ENCODE measurements around the gene GPHA2.

The GPHA2 gene

GRCh38 chr11:64923151-64923661 is 12.5 kb downstream of the GPHA2 start:
- no peak for DNase-seq
- H3K27me3 Mint-ChIP-seq, result no peaks in the 10 kb centered on the region
- H3K27ac Mint-ChIP-seq, result no peak overlapping the region
- H3K36me3 Mint-ChIP-seq (ENCODE audit: low read depth), result peaks cover 2% of the 10 kb centered on the region
- H3K4me1 Mint-ChIP-seq (ENCODE audit: low read depth), result peaks cover 18% of the 10 kb centered on the region
- H3K9me3 Mint-ChIP-seq, result no peaks in the 10 kb centered on the region
- H3K4me3 Mint-ChIP-seq, result no peak overlapping the region

DNA sequence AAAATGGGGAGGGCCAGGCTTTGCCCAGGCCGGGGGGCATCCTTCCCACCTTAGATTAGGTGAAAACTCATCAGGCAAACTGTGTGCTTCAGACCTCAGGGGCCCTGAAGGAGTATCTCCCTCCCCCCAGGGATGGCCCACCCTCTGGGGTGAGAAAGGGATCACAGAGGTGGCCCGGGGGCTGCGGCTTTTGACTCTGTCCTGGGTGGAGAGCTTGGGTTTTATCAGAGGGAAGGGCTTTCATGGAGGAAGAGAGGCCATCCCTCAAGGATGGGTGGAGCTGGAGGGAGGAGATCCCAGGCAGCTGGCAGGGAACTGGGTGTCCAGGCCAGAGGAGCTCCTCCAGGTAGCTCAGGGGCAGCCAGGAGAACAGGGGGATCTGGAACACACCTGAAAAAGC is 14.3 kb downstream of the GPHA2 start:
- Mint-ChIP-seq H3K27ac (no peak overlapping the region), H3K27me3 (no peaks in the 10 kb centered on the region), H3K9me3 (no peaks in the 10 kb centered on the region), H3K36me3 (ENCODE audit: low read depth) (peaks cover 4% of the 10 kb centered on the region), H3K4me3 (no peak overlapping the region), H3K4me1 (ENCODE audit: low read depth) (peaks cover 29% of the 10 kb centered on the region)
- no peak for DNase-seq

DNA sequence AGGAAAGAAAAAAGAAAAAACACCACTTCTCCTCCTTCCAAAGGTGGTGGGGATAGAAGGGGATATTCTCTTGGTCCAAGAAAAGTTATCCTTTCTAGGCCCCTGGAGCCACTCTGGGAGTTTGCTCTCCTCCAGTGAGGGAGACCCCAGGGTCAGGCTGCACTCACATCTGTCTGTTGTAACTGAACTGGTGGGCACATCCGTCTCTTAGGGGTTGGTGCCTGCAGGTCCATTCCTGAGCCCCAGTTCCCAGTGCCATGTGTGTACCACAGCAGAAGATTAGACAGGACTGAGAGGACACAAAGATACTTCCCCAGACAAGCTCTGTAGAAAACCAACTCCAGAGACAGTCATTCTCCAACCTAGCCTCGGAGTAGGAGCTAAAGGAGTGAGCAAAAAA is 15.6 kb downstream of the GPHA2 start:
- no peak overlapping the region for H3K27ac Mint-ChIP-seq
- H3K9me3 Mint-ChIP-seq, result no peaks in the 10 kb centered on the region
- peaks cover 36% of the 10 kb centered on the region for H3K4me1 Mint-ChIP-seq (ENCODE audit: low read depth)
- peaks cover 6% of the 10 kb centered on the region for H3K36me3 Mint-ChIP-seq (ENCODE audit: low read depth)
- H3K4me3 Mint-ChIP-seq, result no peak overlapping the region
- H3K27me3 Mint-ChIP-seq, result no peaks in the 10 kb centered on the region
- no peak for DNase-seq

DNA sequence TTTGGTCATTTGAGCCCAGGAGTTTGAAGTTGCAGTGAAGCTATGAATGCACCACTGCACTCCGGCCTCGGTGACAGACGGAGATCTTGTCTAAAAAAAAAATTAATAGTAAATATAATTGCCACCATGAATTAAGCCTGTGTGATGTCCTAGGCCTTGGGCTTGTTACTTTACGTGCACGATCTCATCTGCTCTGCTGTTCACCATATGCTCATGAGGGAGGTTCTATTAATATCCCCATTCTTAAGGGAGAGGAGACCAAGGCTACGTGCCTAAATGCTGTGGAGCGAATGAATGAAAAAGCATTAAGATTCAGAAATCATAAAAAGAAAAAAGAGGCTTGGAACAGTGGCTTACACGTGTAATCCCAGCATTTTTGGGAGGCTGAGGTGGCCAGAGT is 16.1 kb downstream of the GPHA2 start:
- Mint-ChIP-seq H3K4me1 (ENCODE audit: low read depth) (peaks cover 34% of the 10 kb centered on the region), H3K27ac (no peak overlapping the region), H3K9me3 (no peaks in the 10 kb centered on the region), H3K4me3 (no peak overlapping the region), H3K36me3 (ENCODE audit: low read depth) (peaks cover 6% of the 10 kb centered on the region), H3K27me3 (no peaks in the 10 kb centered on the region)
- no peak for DNase-seq

GRCh38 chr11:64918017-64918416 is 17.7 kb downstream of the GPHA2 start:
- Mint-ChIP-seq H3K9me3 (no peaks in the 10 kb centered on the region), H3K27ac (peak overlapping the region; percentile 94), H3K4me3 (peak overlapping the region; percentile 91), H3K27me3 (no peaks in the 10 kb centered on the region), H3K36me3 (ENCODE audit: low read depth) (peaks cover 16% of the 10 kb centered on the region), H3K4me1 (ENCODE audit: low read depth) (peaks cover 26% of the 10 kb centered on the region)
- DNase-seq, result no peak

DNA sequence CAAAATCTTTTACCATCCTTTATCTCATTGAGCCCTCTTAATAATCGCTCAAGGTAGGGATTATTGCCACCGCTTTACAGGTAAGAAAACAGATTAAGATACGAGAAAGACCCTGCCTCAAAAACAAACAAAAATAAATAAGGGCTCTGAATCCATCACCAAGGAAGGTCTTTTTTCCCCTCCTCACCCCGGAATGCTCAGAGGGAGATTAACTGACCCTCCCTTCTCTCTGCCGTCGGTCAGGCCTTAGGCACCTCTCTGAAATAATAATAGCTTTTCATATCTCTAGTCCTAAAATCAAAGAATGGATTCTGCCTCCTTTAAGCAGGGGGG is 18.1 kb downstream of the GPHA2 start:
- Mint-ChIP-seq H3K9me3 (no peaks in the 10 kb centered on the region), H3K4me1 (ENCODE audit: low read depth) (peaks cover 26% of the 10 kb centered on the region), H3K27ac (peak overlapping the region; percentile 94), H3K36me3 (ENCODE audit: low read depth) (peaks cover 19% of the 10 kb centered on the region), H3K4me3 (peak overlapping the region; percentile 91), H3K27me3 (no peaks in the 10 kb centered on the region)
- no peak for DNase-seq

DNA sequence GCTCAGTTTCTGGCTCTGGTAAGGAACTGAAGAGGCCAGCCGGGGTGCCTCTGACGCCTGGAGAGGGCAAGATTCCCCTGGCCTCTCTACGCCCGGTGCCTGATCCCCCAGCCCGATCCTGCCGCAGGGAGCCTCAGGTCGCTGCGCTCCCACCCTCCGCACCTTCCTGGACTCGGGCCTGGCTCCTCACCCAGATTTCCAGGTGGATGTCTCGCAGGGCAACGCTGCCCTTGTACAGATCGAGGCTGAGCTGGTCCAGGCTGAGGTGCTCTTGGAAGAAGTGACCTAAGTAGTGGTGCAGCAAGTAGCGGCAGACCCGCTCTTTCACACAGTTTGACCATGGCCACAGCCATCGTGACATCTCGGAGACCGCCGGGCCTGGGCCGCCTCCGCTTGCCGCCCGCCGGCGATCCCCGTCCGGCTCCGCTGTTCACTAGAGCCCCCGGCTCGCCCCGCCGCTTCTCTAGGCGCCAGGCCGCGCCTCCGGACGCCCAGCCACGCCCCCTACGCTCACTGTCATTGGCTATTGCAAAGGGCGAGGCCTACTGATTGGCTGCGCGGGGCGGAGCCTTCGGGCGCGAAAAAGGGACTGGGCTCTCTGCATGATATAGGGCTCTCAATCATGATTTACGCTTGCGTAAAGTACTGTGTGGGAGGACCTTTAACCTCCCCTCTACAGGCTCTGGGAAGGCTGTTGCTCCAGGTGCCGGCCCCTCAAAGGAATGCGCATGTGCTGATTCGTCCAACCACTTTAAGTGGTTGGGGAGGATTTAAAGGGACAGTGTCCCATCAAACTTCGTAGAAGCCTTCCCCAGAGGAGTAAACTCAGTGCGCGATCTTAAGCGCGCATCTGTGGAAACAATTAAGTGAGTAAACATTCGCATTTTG is 18.7 kb downstream of the GPHA2 start, which contains the start of gene ATG2A:
TSS of gene ATG2A (minus strand) at position 435 of the 888 bp plus-strand sequence. CDS start at position 361, 74 bp downstream.
- peaks cover 26% of the 10 kb centered on the region for H3K4me1 Mint-ChIP-seq (ENCODE audit: low read depth)
- H3K27ac Mint-ChIP-seq, result peak within 1 kb of the TSS; percentile 94
- peak within 1 kb of the TSS; percentile 91 for H3K4me3 Mint-ChIP-seq
- no peaks in the 10 kb centered on the region for H3K9me3 Mint-ChIP-seq
- peaks cover 23% of the 10 kb centered on the region for H3K36me3 Mint-ChIP-seq (ENCODE audit: low read depth)
- DNase-seq, result peak; percentile 99
- H3K27me3 Mint-ChIP-seq, result no peaks in the 10 kb centered on the region

- Mint-ChIP-seq H3K27ac (peak overlapping the region; percentile 94), H3K4me1 (ENCODE audit: low read depth) (peaks cover 26% of the 10 kb centered on the region), H3K9me3 (no peaks in the 10 kb centered on the region), H3K36me3 (ENCODE audit: low read depth) (peaks cover 30% of the 10 kb centered on the region), H3K4me3 (peak overlapping the region; percentile 91), H3K27me3 (no peaks in the 10 kb centered on the region)
- peak; percentile 54 for DNase-seq
Measured at GRCh38 chr11:64916040-64916774, 19.5 kb downstream of the GPHA2 start.

DNA sequence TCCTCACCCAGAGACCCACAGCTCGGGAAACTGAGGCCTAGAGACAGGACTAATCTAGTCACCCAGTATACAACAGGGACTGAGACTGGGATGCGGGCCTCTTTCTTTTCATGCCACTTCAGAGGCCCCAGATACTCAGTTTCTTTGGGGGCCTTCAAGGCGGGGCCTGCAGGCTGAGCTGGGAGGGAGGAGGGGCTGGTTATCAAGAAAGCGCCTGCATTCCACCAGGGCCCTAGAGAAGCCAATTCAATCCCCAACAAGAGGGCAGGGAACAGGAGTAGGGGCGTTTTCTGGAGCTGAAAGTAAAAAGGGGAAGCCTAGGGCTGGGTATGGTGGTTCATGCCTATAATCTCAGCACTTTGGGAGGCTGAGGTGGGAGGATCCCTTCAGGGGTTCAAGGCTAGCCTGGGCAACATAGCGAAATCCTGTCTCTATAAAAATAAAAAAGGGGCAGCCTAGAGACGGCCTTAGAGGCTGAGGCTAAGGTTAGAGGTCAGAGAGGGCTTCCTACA is 20.3 kb downstream of the GPHA2 start:
- Mint-ChIP-seq H3K36me3 (ENCODE audit: low read depth) (peaks cover 38% of the 10 kb centered on the region), H3K9me3 (no peaks in the 10 kb centered on the region), H3K4me1 (ENCODE audit: low read depth) (peaks cover 26% of the 10 kb centered on the region), H3K4me3 (peak overlapping the region; percentile 91), H3K27me3 (no peaks in the 10 kb centered on the region), H3K27ac (peak overlapping the region; percentile 94)
- no peak for DNase-seq

- no peak for DNase-seq
- Mint-ChIP-seq H3K36me3 (ENCODE audit: low read depth) (peaks cover 48% of the 10 kb centered on the region), H3K4me1 (ENCODE audit: low read depth) (peaks cover 26% of the 10 kb centered on the region), H3K4me3 (no peak overlapping the region), H3K9me3 (no peaks in the 10 kb centered on the region), H3K27me3 (no peaks in the 10 kb centered on the region), H3K27ac (no peak overlapping the region)
Measured at GRCh38 chr11:64914123-64914522, 21.6 kb downstream of the GPHA2 start.

- no peak for DNase-seq
- Mint-ChIP-seq H3K36me3 (ENCODE audit: low read depth) (peaks cover 57% of the 10 kb centered on the region), H3K9me3 (no peaks in the 10 kb centered on the region), H3K4me3 (no peak overlapping the region), H3K4me1 (ENCODE audit: low read depth) (peaks cover 26% of the 10 kb centered on the region), H3K27me3 (no peaks in the 10 kb centered on the region), H3K27ac (no peak overlapping the region)
Measured at GRCh38 chr11:64913171-64913727, 22.4 kb downstream of the GPHA2 start.

DNA sequence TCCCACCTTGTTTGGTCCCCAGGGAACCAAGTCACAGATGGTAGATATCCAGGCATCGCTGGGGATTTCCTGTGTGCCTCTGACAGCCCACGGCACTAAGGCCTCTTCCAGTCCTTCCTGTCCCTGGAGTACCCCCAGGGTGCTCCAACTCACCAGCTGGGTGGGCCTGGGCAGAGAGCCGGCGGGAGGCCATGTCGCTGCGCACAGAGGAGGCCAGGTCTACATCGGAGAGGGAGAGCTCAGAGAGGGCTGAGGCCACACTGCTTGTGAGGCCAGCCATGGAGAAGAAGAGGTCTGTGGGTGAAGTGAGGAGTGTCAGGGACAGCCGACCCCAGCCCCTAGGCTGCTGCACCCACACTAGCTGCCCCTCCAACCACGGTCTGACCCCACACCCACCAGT is 24.0 kb downstream of the GPHA2 start:
- peaks cover 16% of the 10 kb centered on the region for H3K4me1 Mint-ChIP-seq (ENCODE audit: low read depth)
- no peak for DNase-seq
- no peak overlapping the region for H3K4me3 Mint-ChIP-seq
- no peaks in the 10 kb centered on the region for H3K9me3 Mint-ChIP-seq
- peaks cover 69% of the 10 kb centered on the region for H3K36me3 Mint-ChIP-seq (ENCODE audit: low read depth)
- no peaks in the 10 kb centered on the region for H3K27me3 Mint-ChIP-seq
- peak overlapping the region; percentile 40 for H3K27ac Mint-ChIP-seq

GRCh38 chr11:64911142-64911541 is 24.6 kb downstream of the GPHA2 start:
- no peak overlapping the region for H3K4me3 Mint-ChIP-seq
- no peaks in the 10 kb centered on the region for H3K27me3 Mint-ChIP-seq
- peaks cover 12% of the 10 kb centered on the region for H3K4me1 Mint-ChIP-seq (ENCODE audit: low read depth)
- DNase-seq, result no peak
- peaks cover 67% of the 10 kb centered on the region for H3K36me3 Mint-ChIP-seq (ENCODE audit: low read depth)
- peak overlapping the region; percentile 40 for H3K27ac Mint-ChIP-seq
- no peaks in the 10 kb centered on the region for H3K9me3 Mint-ChIP-seq

- Mint-ChIP-seq H3K36me3 (ENCODE audit: low read depth) (peaks cover 71% of the 10 kb centered on the region), H3K27me3 (no peaks in the 10 kb centered on the region), H3K9me3 (no peaks in the 10 kb centered on the region), H3K4me1 (ENCODE audit: low read depth) (peaks cover 6% of the 10 kb centered on the region), H3K4me3 (no peak overlapping the region), H3K27ac (no peak overlapping the region)
- DNase-seq, result no peak
Measured at GRCh38 chr11:64910451-64911093, 25.1 kb downstream of the GPHA2 start.
